ENCODE data around the gene POLD3.
A peak's percentile ranks its signal among the peaks of the same experiment; 100 is the strongest.

POLD3 gene

DNA sequence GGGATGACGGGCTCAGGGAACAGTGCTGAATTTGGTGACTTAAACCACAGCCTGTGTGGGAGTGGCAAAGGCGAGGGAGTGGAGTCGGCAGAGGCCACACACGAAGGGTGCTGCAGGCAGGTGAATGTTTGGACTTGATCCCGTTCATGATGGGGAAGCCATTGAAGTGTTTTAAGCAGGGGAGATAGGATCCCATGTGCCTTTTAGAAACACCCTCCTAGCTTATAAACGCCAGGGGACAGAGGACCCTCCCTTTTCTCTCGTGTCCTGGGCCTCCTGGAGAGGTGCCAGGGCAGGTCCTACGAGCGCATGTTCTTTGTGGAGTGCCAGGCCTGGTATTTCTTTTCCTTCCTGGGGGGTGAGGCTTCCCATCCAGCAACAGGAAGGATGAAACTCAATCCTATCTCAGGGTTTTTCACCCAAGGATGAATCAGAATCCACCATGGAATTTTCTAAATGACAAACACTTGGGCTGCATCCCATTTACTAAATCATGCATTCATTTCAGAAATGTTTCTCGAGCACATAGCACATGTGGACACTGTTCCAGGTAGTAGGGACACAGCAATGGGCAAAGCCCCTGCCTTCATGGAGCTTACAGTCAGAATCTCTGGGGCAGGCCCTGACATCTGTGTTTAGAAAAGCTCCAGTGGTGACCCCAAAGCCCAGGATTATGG lies 79.3 kb downstream of the POLD3 start:
- intact Hi-C loops (cut with DNase I), result no loop called here
- DNase-seq, result peak in 1 of 10 donors; percentile 71

GRCh38 chr11:74672332-74672955 lies 80.1 kb downstream of the POLD3 start:
- peak in 1 of 10 donors; percentile 68 for DNase-seq
- intact Hi-C loops (cut with DNase I), result no loop called here

- peak in 5 of 10 donors; percentile 20 to 84 (median 36) for DNase-seq
- intact Hi-C loops (cut with DNase I), result no loop called here
Observed at GRCh38 chr11:74672956-74673692, 80.7 kb downstream of the POLD3 start.

DNA sequence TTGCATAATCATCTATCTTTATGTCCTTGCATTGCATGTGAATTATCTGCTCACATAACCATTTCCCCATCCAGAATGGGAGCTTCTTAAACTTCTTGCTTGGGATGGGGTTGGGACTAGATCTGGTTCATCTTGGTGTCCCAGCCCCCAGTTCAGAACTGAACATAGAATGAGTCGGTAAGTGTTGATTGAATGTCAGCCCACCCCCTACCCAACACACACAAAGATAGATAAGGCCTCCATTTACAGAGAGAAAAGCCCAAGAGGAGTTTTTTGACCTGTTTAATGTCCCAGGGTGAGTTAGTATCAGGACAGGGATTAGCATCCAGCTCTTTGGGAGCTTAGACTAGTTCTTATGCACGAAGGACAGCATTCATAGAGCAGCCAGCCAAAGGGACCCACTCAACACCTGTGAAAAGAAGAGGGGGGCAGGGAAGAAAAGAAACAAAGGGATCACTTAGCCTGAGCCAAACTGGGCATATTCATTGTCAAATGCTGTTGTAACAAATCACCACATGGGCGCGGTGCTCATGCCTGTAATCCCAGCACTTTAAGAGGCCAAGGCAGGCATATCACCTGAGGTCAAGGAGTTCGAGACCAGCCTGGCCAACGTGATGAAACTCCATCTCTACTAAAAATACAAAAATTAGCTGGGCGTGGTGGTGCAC lies 81.4 kb downstream of the POLD3 start:
- DNase-seq, result peak in 2 of 10 donors; percentile 28 to 85
- intact Hi-C loops (cut with DNase I), result no loop called here

DNA sequence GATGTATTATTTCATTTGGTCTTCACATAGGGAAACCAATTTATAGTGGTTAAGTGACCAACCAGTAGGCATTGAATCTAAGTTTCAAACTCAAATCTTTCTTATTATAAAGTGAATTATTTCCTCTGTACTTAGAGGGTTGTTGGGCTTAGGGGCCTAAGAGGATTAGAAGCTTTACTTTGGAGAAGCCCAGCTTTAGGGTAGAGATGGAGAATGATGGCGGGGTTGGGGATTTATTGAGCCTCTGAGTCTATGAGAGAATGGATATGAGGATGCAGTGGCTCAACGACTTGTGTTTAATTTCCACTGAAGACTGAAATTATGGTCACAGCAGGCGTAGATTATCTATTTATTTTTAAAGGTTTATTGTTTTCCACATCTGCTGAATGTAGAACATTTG lies 83.4 kb downstream of the POLD3 start:
- intact Hi-C loops (cut with DNase I), result no loop called here
- no peak for DNase-seq

GRCh38 chr11:74676596-74676995 lies 84.2 kb downstream of the POLD3 start:
- intact Hi-C loops (cut with DNase I), result no loop called here
- DNase-seq, result peak in 1 of 10 donors; percentile 6

DNA sequence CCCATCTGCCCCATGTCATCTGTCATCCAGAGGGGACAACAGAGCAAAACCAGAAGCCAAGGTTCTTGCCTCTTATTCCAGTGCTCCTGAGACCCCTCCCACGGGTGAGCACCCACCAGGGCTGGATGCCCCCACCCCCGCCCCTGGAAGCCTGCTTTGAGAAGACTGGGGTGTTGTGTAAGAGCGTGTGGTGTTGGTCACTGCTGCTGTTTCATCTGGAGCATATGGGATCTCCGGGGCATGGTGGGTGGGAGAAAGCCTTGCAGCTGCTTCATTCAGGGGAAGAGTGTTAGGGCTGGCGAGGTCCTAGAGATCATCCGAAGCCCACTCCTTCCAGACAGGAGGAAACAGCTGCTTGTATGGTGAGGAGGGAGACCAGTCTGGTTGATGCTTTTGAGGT lies 84.7 kb downstream of the POLD3 start:
- intact Hi-C loops (cut with DNase I), result no loop called here
- DNase-seq, result peak in 1 of 10 donors; percentile 3

GRCh38 chr11:74678041-74678440 lies 85.7 kb downstream of the POLD3 start:
- peak in 1 of 10 donors; percentile 0 for DNase-seq
- intact Hi-C loops (cut with DNase I), result no loop called here

DNA sequence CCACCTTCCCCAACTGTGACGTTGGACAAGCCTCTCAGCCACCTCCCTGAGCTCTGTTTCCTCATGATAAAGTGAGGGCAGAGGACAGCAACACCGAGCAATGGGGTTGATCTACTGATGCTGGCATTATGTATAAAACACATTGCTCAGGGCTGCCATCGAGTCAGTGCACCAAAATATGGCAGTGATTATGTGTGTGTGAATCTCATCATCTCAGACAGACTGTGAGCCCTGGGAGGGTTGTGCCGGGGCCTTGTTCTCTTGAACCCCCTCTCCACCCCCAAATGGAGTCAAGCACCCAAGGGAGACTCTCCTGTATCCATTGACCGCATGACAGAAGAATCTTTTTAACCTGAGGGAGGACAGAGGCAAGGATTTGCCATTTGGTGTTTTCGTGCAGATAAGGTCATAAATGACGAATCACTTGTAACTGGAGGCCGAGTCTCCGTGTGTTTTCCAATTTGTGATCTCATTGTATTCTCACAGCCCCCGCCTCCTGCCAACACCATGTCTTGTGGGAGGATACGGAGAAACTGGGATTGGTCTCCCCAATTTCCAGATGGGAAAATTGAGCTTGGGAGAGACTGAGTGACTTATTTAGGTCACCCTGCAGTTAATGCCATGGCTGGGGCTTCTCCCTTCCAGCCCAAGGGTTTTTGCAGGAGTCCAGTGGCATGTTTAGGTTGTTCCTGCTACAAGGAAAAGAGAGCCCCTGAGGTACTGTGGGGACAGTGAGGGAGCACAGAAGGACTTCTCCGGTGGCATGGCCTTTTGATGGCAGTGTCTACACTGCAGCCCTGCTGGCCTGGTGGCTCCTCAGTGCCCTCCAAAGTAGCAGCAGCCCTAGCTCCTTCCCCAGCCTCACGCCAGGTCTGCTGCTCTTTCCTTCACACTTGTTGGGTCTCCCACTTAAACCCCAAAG lies 86.5 kb downstream of the POLD3 start:
- peak in 1 of 10 donors; percentile 3 for DNase-seq
- intact Hi-C loops (cut with DNase I), result no loop called here

GRCh38 chr11:74679513-74679865 lies 87.1 kb downstream of the POLD3 start:
- intact Hi-C loops (cut with DNase I), result no loop called here
- DNase-seq, result peak in 1 of 10 donors; percentile 1

DNA sequence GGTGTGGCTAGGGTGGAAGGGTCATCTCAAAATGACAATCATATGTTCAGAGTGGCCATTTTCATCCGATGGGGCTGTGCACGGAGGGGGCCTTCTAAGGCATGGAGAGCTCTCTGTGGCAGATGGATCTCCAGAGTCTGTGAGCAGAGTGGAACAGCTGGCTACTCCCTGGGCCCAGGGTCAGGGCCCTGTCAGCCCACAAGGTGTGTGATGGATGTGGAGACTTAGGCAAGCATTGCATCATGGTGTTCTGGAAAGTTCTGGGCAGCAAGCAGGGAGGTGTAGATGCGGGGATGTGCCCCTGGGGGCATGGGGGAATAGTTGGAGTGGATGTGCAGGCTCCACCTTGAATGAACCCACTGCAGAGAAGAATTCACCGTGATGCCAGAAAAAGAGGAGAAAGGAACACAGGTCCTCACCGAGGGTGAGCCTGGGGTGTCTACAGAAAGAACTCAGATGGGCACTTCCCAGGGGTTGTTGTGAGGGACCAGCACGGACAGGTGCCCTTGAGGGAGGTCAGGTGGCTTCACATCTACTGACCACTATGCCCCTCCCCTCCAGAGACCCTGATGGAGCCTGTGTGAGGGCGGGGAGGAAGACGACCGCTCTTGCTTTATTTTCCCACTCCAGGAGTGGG lies 87.8 kb downstream of the POLD3 start:
- intact Hi-C loops (cut with DNase I), result no loop called here
- peak in 2 of 10 donors; percentile 4 to 52 for DNase-seq

- peak in 1 of 10 donors; percentile 8 for DNase-seq
- intact Hi-C loops (cut with DNase I), result no loop called here
Observed at GRCh38 chr11:74680703-74681531, 88.5 kb downstream of the POLD3 start.

DNA sequence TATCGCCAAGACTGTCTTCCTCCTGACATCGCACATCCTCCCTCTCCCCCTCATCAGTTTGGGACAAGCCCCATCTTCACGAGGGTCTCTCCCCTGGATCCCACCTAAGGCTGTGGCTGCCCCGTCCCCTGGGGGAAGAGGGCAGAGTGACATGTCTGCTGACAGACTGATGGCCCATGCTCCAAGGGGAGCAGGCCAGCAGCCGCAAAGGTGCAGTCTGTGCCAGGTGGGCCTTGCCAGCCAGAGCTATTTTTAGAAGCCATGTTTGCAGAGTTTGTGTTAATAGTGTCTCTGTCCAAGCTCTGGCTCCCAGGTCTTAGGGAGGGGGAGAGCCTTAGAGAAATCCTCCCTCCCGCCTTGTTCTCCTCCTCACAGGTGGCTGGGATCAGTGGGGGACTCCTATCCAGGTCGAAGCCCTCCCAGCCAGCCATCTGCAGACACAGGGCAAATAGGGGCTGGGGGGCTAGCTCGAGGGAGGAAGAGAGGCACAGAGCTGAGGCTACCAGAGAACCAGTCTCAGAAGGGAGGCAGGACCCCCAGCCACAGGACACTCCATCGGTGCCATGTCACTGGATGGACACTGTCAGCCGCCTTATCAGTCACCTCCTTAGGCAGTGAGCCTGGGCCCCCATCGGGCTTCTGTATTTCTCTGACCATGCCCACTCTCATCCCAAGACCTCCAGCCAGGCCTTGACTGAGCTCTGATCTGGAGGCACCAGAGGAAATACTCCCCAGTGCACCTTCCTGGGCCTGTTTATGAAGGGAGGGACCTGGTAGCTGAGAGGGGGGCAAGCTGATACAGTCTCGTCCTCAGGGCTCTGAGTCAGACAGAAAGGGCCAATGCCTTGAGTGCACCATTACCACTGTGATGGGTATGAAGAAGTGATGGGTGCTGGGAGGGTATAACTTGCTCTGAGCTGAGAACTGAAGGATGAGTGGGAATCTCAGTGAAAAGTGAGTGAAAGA lies 89.6 kb downstream of the POLD3 start:
- intact Hi-C loops (cut with DNase I), result no loop called here
- peak in 3 of 10 donors; percentile 18 to 81 (median 79) for DNase-seq

GRCh38 chr11:74682731-74683278 lies 90.4 kb downstream of the POLD3 start:
- intact Hi-C loops (cut with DNase I), result no loop called here
- peak in 2 of 10 donors; percentile 69 to 75 for DNase-seq

GRCh38 chr11:74683279-74683871 lies 91.0 kb downstream of the POLD3 start:
- intact Hi-C loops (cut with DNase I), result no loop called here
- peak; percentile 70 to 98 (median 78) for DNase-seq

DNA sequence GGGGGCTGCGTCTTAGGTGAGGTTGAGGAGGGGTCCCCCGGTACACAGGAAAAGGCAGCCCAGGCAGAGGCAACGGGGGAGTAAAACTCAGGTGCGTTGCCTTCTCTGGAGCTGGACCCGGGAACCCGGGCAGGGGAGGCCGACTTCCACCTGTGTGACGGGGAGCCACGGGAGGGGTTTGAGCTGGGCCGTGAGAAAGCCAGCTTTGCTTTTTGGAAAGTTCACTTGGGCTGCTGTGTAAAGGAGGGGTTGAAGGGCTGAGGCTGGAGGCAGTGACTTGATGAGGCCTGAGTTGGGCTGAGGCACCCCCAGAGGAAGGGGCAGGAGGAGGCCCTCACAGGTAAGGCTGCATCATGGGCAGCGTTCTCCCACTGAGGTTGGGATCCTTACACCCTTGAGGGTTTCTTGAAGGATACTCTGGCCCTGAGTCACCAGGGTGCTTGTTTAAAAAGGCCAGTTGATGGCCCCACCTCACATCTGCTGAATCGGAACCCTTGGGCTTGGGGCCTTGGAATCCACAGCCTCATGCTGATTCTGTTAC lies 91.6 kb downstream of the POLD3 start:
- peak in 2 of 10 donors; percentile 69 to 78 for DNase-seq
- intact Hi-C loops (cut with DNase I), result no loop called here

Measured in posterior cingulate gyrus (tissue), 11 donors.